Measurements from ENCODE around the gene JAG1. TPM values are rescaled to one million over a fixed set of nuclear protein-coding genes. Genes with fewer than 3 reads are reported as not detected.

JAG1 gene
- total and polyA plus RNA-seq, 9 of the 15 experiments (the other 6 are each of a cell fraction or from before 2014, with no cell fraction given) = 0.04 to 0.40 (median 0.07) TPM

DNA sequence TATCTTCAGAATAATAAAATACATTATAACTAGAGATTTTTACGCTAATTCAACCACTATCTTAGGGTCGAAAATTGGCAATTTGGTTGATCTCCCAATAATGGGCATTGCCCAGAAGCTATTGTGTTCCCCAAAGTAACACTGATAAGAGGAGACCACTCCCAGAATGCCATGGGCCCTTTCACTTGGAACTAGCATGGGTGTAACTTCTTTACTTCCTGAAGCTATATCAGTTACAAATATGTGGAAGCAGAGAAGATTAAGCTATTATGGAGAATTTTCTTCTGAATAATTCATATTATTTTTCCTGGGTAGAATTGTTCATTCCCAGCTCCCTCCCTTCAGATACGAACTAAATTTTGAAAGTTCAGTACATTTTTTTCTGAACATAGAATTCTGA is 48.2 kb upstream of the JAG1 start:
- 0% methylated on average over 3 of the region's 3 CpGs for WGBS (ENCODE audit: insufficient coverage, low coverage, missing lambda C conversion rate)
- POLR2A ChIA-PET = no interaction called here
- intact Hi-C loops (cut with micrococcal nuclease) = no loop called here

More for the DNA sequence above, 48.2 kb upstream of the JAG1 start:
- Histone ChIP-seq H3K4me2 (ENCODE audit: insufficient read depth, low read length) (no peak overlapping the region), H3K27me3 (ENCODE audit: control insufficient read depth in 2 of 2, insufficient read depth in 2 of 2, low read length in 2 of 2) (no peaks in the 10 kb centered on the region), H3K36me3 (ENCODE audit: control insufficient read depth, insufficient read depth, low read length) (no peaks in the 10 kb centered on the region), H3K27ac (ENCODE audit: extremely low read depth, low read depth, low read length) (no peak overlapping the region), H3K4me3 (no peak overlapping the region), H2AFZ (ENCODE audit: low read depth, low read length) (no peak overlapping the region), H3K9ac (ENCODE audit: insufficient read depth in 1 of 2, low read depth in 2 of 2, low read length in 2 of 2) (no peak overlapping the region), H4K20me1 (replicated peaks; ENCODE audit: control insufficient read depth, insufficient read depth, low read length) (no peaks in the 10 kb centered on the region), H3K9me3 (replicated peaks; ENCODE audit: control insufficient read depth, insufficient read depth, low read depth, low read length) (no peaks in the 10 kb centered on the region), H3K79me2 (ENCODE audit: control insufficient read depth, insufficient read depth, low read length) (no peaks in the 10 kb centered on the region), H3K9me1 (ENCODE audit: control insufficient read depth, insufficient read depth, low read length) (no peaks in the 10 kb centered on the region), H3K4me1 (replicated peaks in 1 of 2; ENCODE audit: control insufficient read depth in 2 of 2, insufficient read depth in 2 of 2, low read length in 2 of 2) (no peaks in the 10 kb centered on the region)
- CTCF ChIA-PET (ENCODE audit: low intra/inter-chr PET ratio) = no interaction called here
- BruUV-seq (replicated peaks) = no TSS peak
- DNase-seq (ENCODE audit: extremely low read depth in 1 of 4, low spot score in 3 of 4) = no peak
- no peak for ATAC-seq
- no peak for TF ChIP-seq KHSRP (IDR thresholded peaks at IDR 0.05)
- no peak for TF ChIP-seq PPARD (CRISPR knock-in tag; IDR thresholded peaks at IDR 0.05)
- TF ChIP-seq CTBP1 (IDR thresholded peaks at IDR 0.05; ENCODE audit: borderline replicate concordance) = no peak
- TF ChIP-seq, protein P1, sequence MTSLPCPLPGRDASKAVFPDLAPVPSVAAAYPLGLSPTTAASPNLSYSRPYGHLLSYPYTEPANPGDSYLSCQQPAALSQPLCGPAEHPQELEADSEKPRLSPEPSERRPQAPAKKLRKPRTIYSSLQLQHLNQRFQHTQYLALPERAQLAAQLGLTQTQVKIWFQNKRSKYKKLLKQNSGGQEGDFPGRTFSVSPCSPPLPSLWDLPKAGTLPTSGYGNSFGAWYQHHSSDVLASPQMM (CRISPR knock-in tag; IDR thresholded peaks at IDR 0.05) = no peak
- TF ChIP-seq BRF1 (IDR thresholded peaks at IDR 0.05; ENCODE audit: borderline replicate concordance, extremely low read depth, insufficient read length) = no peak
- no peak for TF ChIP-seq KAT8 (IDR thresholded peaks at IDR 0.05; ENCODE audit: low read depth)
- no peak for TF ChIP-seq ZNF785 (CRISPR knock-in tag; IDR thresholded peaks at IDR 0.05)
- TF ChIP-seq FUS (optimal IDR thresholded peaks at IDR 0.05; ENCODE audit: low read depth, low read length) = no peak
- TF ChIP-seq, protein P2, sequence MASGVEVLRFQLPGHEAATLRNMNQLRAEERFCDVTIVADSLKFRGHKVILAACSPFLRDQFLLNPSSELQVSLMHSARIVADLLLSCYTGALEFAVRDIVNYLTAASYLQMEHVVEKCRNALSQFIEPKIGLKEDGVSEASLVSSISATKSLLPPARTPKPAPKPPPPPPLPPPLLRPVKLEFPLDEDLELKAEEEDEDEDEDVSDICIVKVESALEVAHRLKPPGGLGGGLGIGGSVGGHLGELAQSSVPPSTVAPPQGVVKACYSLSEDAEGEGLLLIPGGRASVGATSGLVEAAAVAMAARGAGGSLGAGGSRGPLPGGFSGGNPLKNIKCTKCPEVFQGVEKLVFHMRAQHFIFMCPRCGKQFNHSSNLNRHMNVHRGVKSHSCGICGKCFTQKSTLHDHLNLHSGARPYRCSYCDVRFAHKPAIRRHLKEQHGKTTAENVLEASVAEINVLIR (CRISPR knock-in tag; IDR thresholded peaks at IDR 0.05) = no peak
- TF ChIP-seq SPI1 (IDR thresholded peaks at IDR 0.05; ENCODE audit: borderline replicate concordance, low read depth, low read length) = no peak
- no peak for TF ChIP-seq MAFF (IDR thresholded peaks at IDR 0.05; ENCODE audit: low read length)
- in situ Hi-C loops (cut with MboI) = no loop called here
- FAIRE-seq = no peak

All from K562 (cell line).